HG03159 (cell line): ENCODE measurements around the gene CCR5.
"Not testable (repeated sequence)": the region's sequence is repeated elsewhere in the genome, so short reads cannot be mapped to it uniquely, and the experiment has no call there.

Experiments
- ATAC-seq: cut with Tn5 transposase; IDR thresholded peaks from one replicate; pipeline ENCODE4 v1.9.1; 2021; ENCODE audit warnings: mild to moderate bottlenecking, moderate library complexity; ENCODE audit not compliant: unreplicated experiment

Gene CCR5

GRCh38 chr3:46383211-46383950, 12.6 kb downstream of the CCR5 start:
- no peak for ATAC-seq

- ATAC-seq = no peak
Observed at GRCh38 chr3:46383951-46384330, 13.2 kb downstream of the CCR5 start.

DNA sequence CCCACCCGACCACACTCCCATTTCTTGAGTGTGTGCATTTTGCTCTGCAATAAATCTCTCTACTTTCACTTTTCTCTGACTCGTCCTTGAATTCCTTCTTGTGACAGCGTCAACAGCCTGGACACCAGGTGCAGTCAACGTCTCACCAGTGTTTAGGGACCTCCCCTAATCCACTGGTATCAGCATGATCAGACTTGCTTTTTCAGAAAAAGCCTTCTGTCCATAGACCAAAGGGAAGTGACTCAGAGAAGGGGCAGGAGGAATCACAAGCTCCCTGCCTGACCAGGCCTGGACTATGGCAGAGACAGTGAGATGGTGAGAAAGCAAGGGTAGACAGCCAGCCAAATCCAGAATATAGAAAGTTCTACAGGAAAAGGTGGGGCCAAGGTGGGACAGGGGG, 15.5 kb downstream of the CCR5 start:
- no peak for ATAC-seq

- ATAC-seq = not testable (repeated sequence)
Observed at GRCh38 chr3:46388847-46389246, 18.1 kb downstream of the CCR5 start.

GRCh38 chr3:46389306-46389705, 18.6 kb downstream of the CCR5 start:
- ATAC-seq = no peak

- ATAC-seq = not testable (repeated sequence)
Observed at GRCh38 chr3:46391526-46391925, 20.8 kb downstream of the CCR5 start.

- ATAC-seq = no peak
Observed at GRCh38 chr3:46393011-46393410, 22.3 kb downstream of the CCR5 start.

- ATAC-seq = no peak
Observed at GRCh38 chr3:46393554-46394434, 23.0 kb downstream of the CCR5 start.

- ATAC-seq = no peak
Observed at GRCh38 chr3:46395210-46395661, 24.5 kb downstream of the CCR5 start.

- no peak for ATAC-seq
Observed at GRCh38 chr3:46395766-46396530, 25.2 kb downstream of the CCR5 start.

- no peak for ATAC-seq
Observed at GRCh38 chr3:46397111-46397510, 26.4 kb downstream of the CCR5 start.

GRCh38 chr3:46398186-46398955, 27.6 kb downstream of the CCR5 start:
- no peak for ATAC-seq

DNA sequence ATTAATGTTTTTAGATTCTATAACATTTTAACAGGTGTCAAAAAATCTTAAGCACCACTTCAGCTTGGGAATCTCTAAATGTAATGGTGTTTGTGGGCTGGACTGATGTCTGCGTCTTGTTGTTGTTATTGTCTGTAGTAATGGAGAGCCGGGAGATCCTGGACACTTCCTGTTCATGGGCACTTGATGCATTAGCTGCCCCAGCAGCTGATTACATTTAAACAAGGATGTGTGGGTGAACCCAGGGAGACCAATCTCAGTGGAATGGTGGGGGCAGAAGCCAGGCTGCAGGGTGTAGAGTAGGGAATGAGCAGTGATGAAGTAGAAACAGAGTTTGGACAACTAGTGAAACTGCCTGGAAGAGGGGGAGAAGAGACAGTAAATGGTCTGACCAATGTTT, 28.4 kb downstream of the CCR5 start:
- no peak for ATAC-seq

- no peak for ATAC-seq
Observed at GRCh38 chr3:46399557-46399956, 28.8 kb downstream of the CCR5 start.

GRCh38 chr3:46400000-46400734, 29.4 kb downstream of the CCR5 start:
- ATAC-seq = no peak

DNA sequence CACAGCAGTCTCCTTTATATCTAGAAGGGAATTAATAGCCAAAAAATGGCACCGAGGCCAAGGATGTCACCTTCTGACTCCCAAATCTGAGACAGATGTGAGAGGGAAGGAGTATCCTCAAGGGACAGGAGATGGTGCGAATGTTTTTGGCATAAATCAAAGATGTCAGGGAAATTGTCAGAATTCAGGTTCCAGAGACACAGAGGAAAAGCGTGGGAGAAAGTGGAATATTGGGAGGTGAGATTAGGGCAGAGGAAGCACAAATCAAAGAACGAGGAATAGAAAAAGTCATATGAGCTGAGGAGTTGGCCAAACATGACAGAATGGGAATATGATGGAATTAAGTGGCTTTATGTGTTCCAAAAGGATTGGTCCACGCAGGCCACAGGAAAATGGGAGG, 30.1 kb downstream of the CCR5 start:
- no peak for ATAC-seq

DNA sequence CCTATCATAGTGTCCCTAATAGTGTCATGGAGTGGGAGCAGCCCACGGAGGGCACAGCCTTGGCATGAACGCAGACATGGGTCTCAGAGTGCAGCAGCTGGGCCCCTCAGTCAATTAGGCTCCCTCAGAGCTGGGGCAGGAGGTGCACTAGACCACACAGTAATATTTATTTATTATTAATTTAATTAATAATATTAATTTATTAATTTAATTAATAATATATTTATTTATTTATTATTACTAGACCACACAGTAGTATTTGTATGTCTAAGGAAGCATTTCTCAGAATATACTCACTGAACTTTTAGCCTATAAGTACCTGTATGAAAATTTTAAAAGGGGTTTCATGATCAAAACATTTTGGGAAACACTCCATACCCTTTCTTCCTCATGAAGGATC, 30.8 kb downstream of the CCR5 start:
- ATAC-seq = no peak

GRCh38 chr3:46402902-46403301, 32.2 kb downstream of the CCR5 start:
- not testable (repeated sequence) for ATAC-seq

DNA sequence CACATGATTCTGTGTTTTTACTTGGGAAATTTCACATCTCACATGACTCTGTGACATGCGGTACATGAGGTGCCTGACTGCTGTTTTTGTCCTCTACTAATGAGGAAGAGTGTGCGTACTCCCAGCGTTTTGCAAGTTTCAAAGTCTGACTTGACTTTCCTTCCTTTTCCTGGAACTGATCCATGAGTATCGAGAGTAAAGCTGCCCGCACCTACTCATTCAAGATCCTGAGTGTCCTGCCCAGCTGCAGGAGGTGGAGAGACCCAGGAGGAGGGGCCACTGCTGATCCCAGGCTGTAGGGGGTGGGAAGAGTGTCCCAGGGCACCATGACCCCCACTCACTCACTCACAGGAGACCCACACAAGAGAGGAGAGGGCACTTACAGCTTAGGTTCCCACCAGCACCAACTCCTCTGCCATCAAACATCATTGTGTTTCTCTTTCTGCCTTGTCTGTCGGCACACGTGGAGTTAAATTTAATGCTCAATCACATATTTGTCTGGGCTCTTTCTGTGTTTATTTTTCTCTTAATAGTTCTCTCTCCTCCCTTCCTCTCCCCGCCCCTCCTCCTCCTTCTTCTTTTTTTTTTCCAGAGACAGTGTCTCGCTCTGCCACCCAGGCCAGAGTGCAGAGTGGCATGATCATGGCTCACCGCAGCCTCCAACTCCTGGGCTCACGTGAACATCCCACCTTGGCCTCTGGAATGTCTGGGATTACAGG, 34.7 kb downstream of the CCR5 start:
- no peak for ATAC-seq
